GM18505 (cell line): ENCODE data around the gene AQR.
A peak's percentile ranks its signal among the peaks of the same experiment; 100 is the strongest.
"Not testable (repeated sequence)": the region's sequence is repeated elsewhere in the genome, so short reads cannot be mapped to it uniquely, and the experiment has no call there.

Source experiments
- ATAC-seq: cut with Tn5 transposase; IDR thresholded peaks from one replicate; pipeline ENCODE4 v1.9.1; 2021; ENCODE audit not compliant: unreplicated experiment
- POLR2A ChIP-seq: IDR thresholded peaks from 4 replicates; pipeline ENCODE4 v1.6.1; 2011; ENCODE audit warnings: borderline replicate concordance; ENCODE audit not compliant: insufficient read depth, insufficient read length; ENCODE audit errors: extremely low read depth

The AQR gene

DNA sequence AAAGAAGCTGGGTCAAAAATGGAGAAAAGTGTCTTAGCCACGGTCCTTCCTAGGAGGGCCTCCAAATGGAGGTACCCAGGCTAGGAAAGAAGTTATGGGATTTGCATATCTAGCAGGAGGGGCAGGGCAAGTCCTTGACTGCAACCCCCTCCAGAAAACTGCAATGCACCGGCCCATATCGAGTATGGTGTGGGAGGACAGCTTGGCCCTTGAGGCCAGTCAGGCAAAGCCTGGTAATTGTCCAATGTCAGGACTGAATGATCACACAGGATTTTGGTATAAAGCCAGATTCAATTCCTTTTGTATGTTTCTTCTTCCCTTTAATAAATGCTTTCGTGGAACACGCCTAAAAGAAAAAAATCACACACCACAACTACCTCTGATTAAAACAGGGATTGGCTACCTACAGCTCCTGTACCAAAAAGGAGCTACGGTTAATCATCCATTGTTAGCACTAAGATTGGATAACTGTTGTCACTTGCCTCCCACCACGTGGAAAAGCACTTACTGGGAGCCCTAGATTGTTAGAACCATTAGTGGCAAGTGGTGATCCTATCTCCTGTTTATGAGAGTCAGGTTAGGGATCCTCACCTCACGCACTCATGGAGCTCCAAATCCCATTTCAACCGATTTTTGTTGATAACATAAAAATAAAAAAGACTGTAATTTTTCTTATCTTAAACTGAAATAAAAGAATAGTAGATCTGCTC is 17.4 kb upstream of the AQR start:
- no peak for ATAC-seq
- TF ChIP-seq POLR2A = no peak

DNA sequence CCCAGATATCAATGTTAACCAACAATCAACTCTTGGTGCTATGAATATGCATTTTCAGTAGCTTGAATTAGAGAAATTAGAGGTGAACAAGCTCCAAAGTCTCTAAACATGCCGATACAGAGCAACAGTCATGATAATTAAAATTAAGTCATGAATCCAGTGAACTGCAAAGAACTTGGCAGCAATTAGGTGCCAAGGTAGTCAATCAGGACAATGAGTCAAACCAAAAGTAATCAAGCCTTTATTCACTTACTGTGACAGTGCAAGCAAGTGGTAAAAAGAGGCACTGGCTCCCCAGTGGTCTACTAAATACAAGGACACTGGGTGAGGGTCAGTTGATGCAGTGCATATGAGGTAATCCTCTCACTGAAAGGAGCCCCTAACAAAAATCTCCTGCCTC is 16.8 kb upstream of the AQR start:
- TF ChIP-seq POLR2A = no peak
- ATAC-seq = no peak

GRCh38 chr15:34984889-34985630 is 15.5 kb upstream of the AQR start:
- TF ChIP-seq POLR2A = no peak
- ATAC-seq = no peak

DNA sequence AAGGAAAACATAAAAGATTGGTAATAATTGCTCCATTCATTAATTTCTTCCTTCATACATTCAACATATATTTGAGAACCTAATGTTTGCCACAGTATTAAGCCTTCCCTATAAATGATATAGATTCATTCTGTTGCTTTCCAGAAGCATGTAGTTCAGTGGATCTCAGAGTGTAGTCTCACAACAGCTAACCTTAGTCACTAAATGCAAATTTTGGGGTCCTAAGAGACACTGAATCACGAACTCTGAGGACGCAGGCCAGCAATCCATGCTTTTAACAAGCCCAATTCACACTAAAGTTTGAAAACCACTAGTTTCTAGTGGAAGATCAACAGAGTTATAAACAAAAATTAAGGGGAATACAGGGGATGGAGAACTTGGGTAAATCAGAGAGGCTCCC is 7.2 kb upstream of the AQR start:
- no peak for TF ChIP-seq POLR2A
- no peak for ATAC-seq

- no peak for TF ChIP-seq POLR2A
- ATAC-seq = no peak
These were observed 6.5 kb upstream of the AQR start for GRCh38 chr15:34976073-34976472.

GRCh38 chr15:34973512-34973911 is 4.0 kb upstream of the AQR start:
- TF ChIP-seq POLR2A = no peak

DNA sequence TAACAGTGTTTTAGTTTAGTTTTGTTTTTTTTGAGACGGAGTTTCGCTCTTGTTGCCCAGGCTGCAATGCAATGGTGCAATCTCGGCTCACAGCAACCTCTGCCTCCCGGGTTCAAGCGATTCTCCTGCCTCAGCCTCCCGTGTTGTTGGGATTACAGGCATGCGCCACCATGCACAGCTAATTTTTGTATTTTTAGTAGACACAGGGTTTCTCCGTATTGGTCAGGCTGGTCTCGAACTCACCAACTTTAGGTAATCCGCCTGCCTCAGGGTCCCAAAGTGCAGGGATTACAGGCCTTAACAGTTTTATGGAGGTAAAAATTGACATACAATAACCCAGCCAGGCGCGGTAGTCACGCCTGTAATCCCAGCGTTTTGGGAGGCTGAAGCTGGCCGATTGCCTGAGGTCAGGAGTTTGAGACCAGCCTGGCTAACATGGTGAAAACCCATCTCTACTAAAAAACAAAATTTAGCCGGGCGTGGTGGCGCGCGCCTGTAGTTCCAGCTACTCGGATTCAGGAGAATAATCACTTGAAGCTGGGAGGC is 629 bp upstream of the AQR start:
- ATAC-seq = peak; percentile 7

More at GRCh38 chr15:34973512-34973911, 4.0 kb upstream of the AQR start:
- no peak for ATAC-seq

DNA sequence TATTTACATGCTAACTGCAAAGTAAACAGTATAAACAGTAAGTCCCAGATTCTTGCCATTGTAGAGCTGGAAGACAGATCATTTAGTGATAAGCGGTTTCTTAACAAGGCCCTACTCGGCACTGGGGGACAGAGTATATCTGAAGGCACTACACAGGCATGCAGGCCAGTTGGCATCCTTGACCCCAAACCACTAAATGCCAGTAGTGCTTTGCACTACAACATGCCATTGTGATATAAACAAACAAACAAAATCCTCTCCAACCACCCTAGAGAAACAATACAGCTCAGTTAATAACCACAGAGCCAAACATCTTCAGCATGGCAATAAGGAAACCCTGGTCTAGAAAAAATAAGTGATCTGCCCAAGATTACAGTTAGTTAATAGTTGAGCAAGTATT is 5.3 kb downstream of the AQR start:
- TF ChIP-seq POLR2A = no peak
- no peak for ATAC-seq

DNA sequence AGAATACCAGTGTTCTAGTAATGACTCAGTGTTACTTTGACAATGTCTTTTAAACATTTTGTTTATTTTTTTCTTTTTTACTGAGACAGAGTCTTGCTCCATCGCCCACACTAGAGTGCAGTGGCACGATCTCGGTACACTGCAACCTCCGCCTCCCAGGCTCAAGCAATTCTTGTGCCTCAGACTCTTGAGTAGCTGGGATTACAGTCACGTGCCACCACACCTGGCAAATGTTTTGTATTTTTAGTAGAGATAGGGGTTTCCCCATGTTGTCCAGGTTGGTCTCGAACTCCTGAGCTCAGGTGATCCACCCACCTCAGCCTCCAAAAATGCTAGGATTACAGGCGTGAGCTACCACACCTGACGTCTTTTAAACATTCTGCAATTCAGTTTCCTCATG is 15.7 kb downstream of the AQR start:
- ATAC-seq = no peak
- no peak for TF ChIP-seq POLR2A

DNA sequence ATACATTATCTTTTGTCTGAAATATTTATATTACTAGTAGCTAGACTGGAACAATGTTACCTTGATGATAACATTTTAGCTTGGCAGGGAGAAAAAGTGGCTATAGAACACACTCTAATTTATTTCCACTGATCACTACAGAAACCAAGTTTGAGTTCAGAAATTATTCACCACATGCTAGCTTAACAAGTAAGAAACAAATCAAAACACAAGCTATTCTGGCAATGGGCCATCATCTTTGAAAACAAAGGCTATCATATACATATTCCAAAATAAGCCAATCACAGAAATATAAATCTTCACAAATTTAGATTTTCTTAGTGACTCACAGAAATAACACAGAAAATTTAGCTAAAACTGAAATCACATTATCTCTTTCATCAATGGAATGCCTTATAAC is 17.1 kb downstream of the AQR start:
- TF ChIP-seq POLR2A = no peak
- no peak for ATAC-seq

- ATAC-seq = no peak
- TF ChIP-seq POLR2A = no peak
These were observed 17.5 kb downstream of the AQR start for GRCh38 chr15:34951993-34952392.

GRCh38 chr15:34944936-34945335 is 24.6 kb downstream of the AQR start:
- no peak for TF ChIP-seq POLR2A
- no peak for ATAC-seq

- ATAC-seq = no peak
- no peak for TF ChIP-seq POLR2A
These were observed 25.8 kb downstream of the AQR start for GRCh38 chr15:34943711-34944110.

GRCh38 chr15:34943264-34943663 is 26.3 kb downstream of the AQR start:
- not testable (repeated sequence) for ATAC-seq
